Adipose tissue (tissue), 3 donors: ENCODE data around the gene ZBTB7C. TPM values are rescaled to one million over a fixed set of nuclear protein-coding genes. Genes with fewer than 3 reads are reported as not detected.

Experiments
- H3K27ac ChIP-seq: one replicate; pipeline ENCODE4 v1.5.1; 2013; ENCODE audit warnings: low read depth, low read length
- WGBS, 3 donors: extraction: QIAGEN DNeasy Blood & Tissue Kit; methylation state at CpG; one replicate each; pipeline ENCODE4 v1.1.7; 2013; 5-methylcytosine and 5-hydroxymethylcytosine counted together
- polyA plus RNA-seq, 3 donors: library from polyadenylated mRNA; stranded (reverse); fragments of 200-250 nt; gene quantifications; one replicate each; pipeline ENCODE4 v1.2.3, GENCODE V29; 2013
- donor health status: healthy with polysubstance abuse.
- donor health status: Bipolar disorder and iron deficiency.
- donor health status: healthy.

Gene ZBTB7C
- polyA plus RNA-seq, 3 donors, result 0.53 to 5.6 (median 4.8) TPM

- WGBS, 3 donors, result 88 to 96% (median 91%) methylated on average over 8 of the region's 8 CpGs
- no peak overlapping the region for H3K27ac ChIP-seq
Observed at GRCh38 chr18:48113691-48114090, 295.5 kb downstream of the ZBTB7C start.

- no peak overlapping the region for H3K27ac ChIP-seq
- 83 to 89% (median 85%) methylated on average over 5 of the region's 5 CpGs for WGBS, 3 donors
Observed at GRCh38 chr18:48111587-48111986, 297.6 kb downstream of the ZBTB7C start.

GRCh38 chr18:48110797-48111196, 298.4 kb downstream of the ZBTB7C start:
- 81 to 93% (median 88%) methylated on average over 7 of the region's 7 CpGs for WGBS, 3 donors
- H3K27ac ChIP-seq, result no peak overlapping the region

GRCh38 chr18:48109961-48110493, 299.2 kb downstream of the ZBTB7C start:
- H3K27ac ChIP-seq, result no peak overlapping the region
- WGBS, 3 donors, result 72 to 93% (median 77%) methylated on average over 6 of the region's 6 CpGs

GRCh38 chr18:48108136-48108535, 301.0 kb downstream of the ZBTB7C start:
- WGBS, 3 donors, result 87 to 95% (median 90%) methylated on average over 11 of the region's 11 CpGs
- no peak overlapping the region for H3K27ac ChIP-seq

- H3K27ac ChIP-seq, result no peak overlapping the region
- WGBS, 3 donors, result 59 to 69% (median 60%) methylated on average over 11 of the region's 11 CpGs
Observed at GRCh38 chr18:48106976-48107781, 302.0 kb downstream of the ZBTB7C start.

GRCh38 chr18:48106498-48106897, 302.7 kb downstream of the ZBTB7C start:
- 68 to 82% (median 74%) methylated on average over 1 of the region's 1 CpG for WGBS, 3 donors
- no peak overlapping the region for H3K27ac ChIP-seq

GRCh38 chr18:48105317-48105716, 303.9 kb downstream of the ZBTB7C start:
- WGBS, 3 donors, result 64 to 71% (median 70%) methylated on average over 1 of the region's 1 CpG
- H3K27ac ChIP-seq, result no peak overlapping the region

GRCh38 chr18:48104705-48105104, 304.5 kb downstream of the ZBTB7C start:
- H3K27ac ChIP-seq, result no peak overlapping the region
- WGBS, 3 donors, result 73 to 75% (median 75%) methylated on average over 6 of the region's 6 CpGs

GRCh38 chr18:48100651-48101165, 308.5 kb downstream of the ZBTB7C start:
- WGBS, 3 donors, result 63 to 71% (median 67%) methylated on average over 6 to 9 of the region's 9 CpGs
- H3K27ac ChIP-seq, result no peak overlapping the region

- WGBS, 3 donors, result 50 to 69% (median 59%) methylated on average over 8 of the region's 8 CpGs
- no peak overlapping the region for H3K27ac ChIP-seq
Observed at GRCh38 chr18:48100165-48100575, 309.0 kb downstream of the ZBTB7C start.

- no peak overlapping the region for H3K27ac ChIP-seq
- WGBS, 3 donors, result 71 to 83% (median 77%) methylated on average over 8 of the region's 8 CpGs
Observed at GRCh38 chr18:48099481-48100164, 309.6 kb downstream of the ZBTB7C start.

GRCh38 chr18:48098538-48098937, 310.6 kb downstream of the ZBTB7C start:
- 83 to 92% (median 91%) methylated on average over 6 of the region's 6 CpGs for WGBS, 3 donors

GRCh38 chr18:48098007-48098406, 311.2 kb downstream of the ZBTB7C start:
- H3K27ac ChIP-seq, result no peak overlapping the region
- WGBS, 3 donors, result 78 to 83% (median 81%) methylated on average over 3 of the region's 3 CpGs

More at GRCh38 chr18:48098538-48098937, 310.6 kb downstream of the ZBTB7C start:
- H3K27ac ChIP-seq, result no peak overlapping the region

- H3K27ac ChIP-seq, result no peak overlapping the region
- WGBS, 3 donors, result 74 to 77% (median 76%) methylated on average over 8 of the region's 8 CpGs
Observed at GRCh38 chr18:48095726-48096125, 313.5 kb downstream of the ZBTB7C start.

GRCh38 chr18:48093104-48093503, 316.1 kb downstream of the ZBTB7C start:
- no peak overlapping the region for H3K27ac ChIP-seq
- 86 to 92% (median 90%) methylated on average over 5 of the region's 5 CpGs for WGBS, 3 donors

GRCh38 chr18:48091869-48092497, 317.2 kb downstream of the ZBTB7C start:
- 93 to 96% (median 94%) methylated on average over 6 of the region's 6 CpGs for WGBS, 3 donors
- H3K27ac ChIP-seq, result no peak overlapping the region

- H3K27ac ChIP-seq, result no peak overlapping the region
- WGBS, 3 donors, result 81 to 94% (median 90%) methylated on average over 1 of the region's 1 CpG
Observed at GRCh38 chr18:48090702-48091101, 318.5 kb downstream of the ZBTB7C start.

GRCh38 chr18:48090021-48090420, 319.2 kb downstream of the ZBTB7C start:
- 47 to 91% (median 87%) methylated on average over 8 to 9 of the region's 9 CpGs for WGBS, 3 donors
- no peak overlapping the region for H3K27ac ChIP-seq
